ENCODE measurements around the gene NRN1. TPM values are rescaled to one million over a fixed set of nuclear protein-coding genes. Genes with fewer than 3 reads are reported as not detected.
"Not testable (repeated sequence)": the region's sequence is repeated elsewhere in the genome, so short reads cannot be mapped to it uniquely, and the experiment has no call there.

NRN1 gene
- polyA plus RNA-seq, 3 donors = 3.9 to 6.3 (median 5.1) TPM

DNA sequence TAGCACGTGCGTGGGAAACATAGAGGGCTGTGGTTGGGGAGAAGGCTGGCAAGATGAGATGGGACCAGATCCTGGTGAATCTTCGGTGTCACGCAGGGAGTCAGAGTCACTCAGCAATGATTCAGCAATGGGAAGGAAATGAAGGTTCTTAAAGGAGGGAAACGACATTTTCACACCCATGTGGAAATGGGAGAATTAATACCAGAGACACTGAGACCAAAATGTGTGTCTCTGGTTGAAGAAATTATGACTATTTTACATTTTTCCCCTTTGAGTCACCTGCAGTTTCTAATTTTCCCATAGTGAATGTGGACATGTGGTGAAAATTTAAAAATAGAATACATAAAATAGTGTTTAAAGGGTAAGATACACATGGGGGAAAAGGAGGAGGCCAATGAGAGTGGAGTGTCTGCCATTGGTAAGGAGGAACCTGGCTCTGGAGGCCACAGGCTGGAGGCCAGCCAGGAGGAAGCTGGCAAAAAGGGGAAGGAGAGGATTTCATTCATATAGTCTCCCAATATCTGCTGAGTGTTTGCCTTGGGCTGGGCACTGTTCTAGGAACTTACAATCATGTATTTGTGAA, 17.5 kb downstream of the NRN1 start:
- no peak for DNase-seq

DNA sequence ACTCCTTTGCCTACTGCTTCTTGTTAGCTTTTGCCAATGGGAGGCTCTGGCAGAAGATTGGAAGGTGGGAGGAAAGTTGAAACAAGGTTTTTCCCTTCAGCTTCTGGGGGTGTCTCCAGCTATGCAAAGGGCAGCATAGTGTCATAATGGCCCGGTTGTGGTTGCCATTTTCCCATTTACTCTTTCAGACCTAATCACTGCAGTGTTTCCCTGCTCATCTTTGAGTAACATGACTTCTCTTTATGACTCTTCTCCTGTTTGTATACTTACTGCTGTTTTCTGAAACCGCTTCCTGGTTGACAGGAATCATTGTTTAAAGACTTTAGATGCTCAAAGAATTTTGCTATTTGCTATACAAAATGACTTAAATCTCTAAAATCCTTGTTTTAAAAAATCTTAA, 19.9 kb downstream of the NRN1 start:
- DNase-seq = no peak

DNA sequence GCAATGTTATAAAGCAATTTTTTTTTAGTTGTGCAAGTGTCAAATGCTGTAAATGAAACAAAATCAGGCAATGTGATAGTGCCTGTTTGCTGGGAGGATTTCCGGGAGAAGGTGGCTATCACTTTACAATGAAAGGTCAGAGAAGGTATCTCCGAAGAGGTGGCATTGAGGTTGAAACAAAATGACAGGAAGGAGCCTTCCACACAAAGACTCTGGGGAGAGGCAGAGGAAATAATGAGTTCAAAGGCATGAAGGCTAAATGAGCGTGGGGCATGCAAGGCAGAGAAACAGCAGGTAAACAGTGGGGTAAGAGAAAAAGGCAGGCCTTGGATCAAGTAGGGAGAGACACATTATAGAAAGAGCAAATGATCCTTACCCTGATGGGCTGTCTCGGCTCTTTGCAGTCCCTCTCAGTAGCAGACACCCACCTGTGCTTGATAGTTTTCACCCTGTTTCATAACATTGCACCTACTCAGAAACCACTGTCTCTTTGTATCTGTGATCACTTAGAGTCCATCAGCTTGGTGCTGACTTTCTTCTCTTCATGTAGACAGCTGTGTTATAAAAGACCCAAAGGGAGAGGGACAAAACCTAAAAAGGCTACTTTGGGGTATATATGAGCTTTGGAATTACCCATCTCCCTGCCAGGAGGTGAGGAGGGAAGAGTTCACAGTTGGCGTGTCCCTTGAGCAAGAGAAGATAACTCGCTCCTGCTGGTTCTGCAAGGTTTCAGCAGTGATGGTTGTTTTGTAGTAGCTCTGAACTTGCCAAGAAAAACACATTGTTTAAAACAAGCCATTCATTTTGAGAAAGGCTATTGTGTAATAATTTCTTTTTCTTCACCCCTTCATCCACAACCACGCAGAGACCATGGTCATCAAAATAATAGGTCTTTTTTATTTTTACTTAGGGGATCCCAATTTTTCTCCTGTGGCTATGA, 22.3 kb downstream of the NRN1 start:
- DNase-seq = no peak

DNA sequence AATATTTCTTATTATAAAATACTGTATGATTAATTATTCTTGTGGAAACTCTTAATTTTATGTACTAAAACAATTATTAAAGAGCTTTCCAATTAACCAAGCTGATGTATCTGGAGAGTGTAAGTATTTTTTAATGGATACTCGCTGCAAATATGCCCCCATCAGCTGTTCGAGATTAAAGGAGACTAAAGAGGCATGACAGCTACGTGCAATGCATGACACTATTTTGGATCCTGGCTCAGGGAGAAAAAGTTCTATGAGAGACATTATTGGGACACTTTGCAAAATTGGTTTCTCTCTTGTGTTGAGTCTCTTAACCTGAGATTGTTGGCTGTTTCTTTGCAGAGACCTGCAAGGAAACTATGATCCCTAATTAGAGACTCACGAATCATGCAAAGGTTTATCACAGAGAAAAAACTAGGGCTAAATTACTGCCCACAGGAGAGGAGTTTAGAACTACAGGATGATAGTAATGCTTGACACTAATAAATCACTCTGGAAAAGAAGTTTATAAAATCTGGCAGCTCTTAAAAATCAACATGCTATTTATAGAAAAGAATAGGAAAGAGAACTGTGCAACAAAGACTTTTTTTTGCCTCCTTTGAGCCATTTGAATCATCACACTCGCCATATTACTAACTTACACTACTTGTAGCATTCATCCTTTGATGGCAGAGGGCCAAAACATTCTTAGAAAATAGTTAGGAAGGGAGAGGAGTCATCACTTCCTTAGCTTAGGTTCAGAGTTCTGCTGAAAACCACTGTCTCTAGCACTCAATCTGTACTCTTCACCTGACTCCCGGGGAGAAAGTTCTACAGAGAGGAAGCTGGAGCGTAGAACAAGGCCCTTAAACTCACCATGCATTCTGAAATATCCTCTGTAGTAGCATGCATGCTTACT, 25.3 kb downstream of the NRN1 start:
- no peak for DNase-seq

DNA sequence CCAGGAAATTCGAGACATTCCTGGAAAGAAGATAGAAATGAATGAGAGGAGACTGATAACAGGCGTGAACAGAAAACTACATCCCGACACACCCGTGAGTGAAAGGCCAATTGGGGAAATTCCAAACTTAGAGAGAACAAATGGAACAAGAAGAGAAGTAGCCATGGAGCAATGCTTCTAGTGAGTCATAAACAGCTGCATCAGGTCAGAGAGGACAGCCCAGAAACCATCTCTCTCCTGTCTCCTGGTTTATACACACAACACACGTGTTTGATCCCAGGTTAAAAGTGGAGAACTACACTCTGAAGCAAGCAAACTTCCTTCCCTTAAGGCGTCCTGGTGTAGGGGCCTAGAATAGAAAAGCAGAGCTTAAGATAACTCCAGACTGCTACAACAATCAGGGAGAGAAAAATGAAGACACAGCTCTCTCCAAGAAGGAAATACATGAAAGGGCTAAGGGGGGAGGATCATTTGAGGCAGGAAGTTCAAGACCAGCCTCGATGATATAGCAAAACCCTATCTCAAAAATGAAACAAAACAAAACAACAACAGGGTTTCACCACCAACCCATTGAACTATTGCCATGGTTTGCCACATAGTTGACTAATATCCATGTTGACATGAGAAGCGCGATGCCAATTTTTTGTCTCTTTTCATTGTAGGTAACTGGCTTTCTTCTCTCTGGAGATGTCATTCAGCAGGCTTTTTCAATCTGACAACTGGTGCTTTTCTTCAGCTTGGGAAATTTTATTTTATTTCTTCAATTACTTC, 26.9 kb downstream of the NRN1 start:
- DNase-seq = no peak

DNA sequence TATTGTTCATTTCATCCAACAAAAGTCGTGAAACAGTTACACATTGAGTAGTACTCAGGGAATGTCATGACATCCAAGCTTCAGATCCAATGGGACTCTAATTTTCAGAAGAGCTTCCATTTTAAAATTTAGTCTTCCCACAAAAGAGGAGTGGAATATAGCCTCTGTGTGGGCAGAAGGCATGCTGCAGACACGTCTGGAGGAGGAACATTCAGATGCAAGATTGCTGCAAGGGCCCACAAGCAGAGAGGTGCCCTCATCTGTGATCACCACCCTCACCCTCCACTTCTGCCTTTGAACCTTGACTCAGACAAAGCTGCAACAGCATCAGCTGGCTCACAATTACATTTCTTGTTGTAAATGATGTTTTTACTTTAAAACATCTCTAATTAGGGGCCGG, 29.9 kb downstream of the NRN1 start:
- DNase-seq = no peak

DNA sequence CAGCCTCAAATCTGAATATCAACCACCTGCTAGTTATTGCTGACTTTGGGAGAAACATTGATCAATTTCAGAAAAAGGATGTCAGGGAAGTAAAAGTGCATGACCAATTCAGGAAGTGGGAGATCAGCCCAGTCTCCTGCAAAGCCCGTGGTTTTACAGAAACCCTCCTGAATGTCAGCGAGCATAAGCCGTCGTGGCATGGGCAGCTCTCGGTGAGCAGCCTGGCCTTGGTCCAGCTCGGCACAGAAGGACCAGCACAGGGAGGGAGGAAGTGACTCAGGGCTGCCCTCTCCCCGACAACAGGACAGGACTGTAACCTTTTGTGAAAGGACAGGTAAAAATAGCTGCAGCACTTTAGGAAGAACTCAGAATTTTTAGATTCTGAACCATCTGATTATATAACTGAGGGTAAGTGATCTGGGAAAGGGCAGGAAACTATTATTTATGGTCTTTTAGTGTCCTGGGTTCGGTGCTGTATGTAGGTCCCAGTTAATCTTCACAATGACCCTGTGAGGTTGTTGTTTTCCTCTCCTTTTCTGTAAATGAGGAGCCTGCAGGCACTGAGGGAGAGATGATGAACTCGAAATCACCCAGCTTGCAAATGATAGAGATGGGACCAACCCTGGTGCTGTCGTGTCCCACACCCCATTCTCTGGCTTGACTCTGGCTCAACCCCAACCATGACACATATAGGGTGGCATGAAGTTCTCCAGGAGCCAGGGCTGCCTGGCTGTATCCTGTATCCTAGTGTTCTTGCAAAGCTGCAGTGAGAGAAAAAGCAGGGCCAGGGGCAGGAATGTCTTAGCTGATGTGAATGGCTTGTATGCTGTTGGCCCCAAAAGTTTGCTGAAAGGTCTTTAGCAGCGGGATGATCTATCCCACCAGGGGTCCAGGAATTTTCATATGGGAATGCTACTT, 37.6 kb downstream of the NRN1 start:
- DNase-seq = no peak

DNA sequence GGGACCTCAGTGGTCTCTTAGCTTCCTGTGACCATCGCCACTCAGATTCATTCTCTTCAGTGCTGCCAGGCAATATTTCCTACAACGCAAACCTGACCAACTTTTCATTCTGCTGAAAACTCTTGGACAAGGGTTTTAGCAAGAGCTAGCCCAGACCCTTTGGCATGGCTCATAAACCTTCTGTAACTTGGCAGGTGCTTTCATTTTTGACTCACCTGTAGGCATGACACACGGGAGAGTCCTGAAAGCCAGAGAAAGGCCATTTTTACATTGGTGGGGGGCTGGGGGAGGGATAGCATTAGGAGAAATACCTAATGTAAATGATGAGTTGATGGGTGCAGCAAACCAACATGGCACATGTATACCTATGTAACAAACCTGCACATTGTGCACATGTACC, 38.7 kb downstream of the NRN1 start:
- DNase-seq = not testable (repeated sequence)

DNA sequence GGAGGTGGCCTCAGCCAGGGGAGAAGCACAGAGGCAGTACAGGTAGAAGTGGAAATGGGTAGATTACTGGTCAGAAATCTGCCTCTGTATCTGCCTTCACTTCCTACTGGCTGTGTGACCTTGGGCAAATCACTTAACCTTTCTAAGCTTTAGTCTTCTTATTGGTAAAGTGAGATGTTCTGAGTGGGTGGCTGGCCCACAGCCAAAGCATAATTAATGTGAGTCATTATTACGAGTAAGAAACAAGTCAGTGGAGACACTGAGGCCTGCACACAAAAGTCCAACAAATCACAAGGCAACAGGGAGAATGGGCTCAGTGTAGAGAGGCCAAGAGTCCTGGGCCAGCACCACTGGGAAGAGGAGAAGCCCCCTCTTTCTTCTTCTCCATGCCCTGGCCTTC, 39.1 kb downstream of the NRN1 start:
- no peak for DNase-seq

DNA sequence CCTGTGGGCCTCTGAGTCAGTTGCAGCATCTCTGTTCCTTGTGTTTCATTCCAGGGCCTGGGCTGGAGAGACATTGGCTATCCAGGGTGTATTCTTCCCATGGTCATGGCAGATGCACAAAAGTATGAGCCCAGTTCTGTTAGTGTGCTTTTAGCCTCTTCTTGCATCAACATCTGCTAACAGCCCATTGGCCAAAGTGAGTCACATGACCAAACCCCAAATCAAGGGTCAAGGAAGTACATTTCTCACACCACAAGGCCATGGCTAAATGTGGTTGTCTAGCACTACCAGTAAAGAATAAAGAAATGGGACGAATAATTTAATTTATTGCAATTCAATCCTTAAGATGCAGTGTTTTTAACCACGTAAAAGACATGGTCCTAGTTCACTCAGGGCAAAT, 43.9 kb downstream of the NRN1 start:
- DNase-seq = no peak

DNA sequence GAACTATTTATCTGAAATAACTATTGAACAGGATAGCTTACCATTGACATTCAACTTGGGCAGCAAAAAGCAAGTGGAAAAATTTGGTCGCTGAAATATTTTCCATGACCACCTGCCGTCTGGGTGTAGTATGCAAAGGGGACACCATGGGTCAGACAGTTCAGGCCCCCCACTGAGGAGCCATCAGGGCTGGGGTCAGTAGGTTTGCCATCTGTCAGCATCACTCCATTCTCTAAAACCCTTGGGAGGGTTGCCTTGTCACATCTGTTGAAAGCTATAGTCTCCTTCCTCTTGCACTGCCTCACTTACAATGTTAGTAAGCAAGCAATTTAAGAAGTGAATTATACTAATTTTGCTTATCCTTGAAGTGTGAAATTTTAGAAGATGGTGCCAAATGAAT, 44.9 kb downstream of the NRN1 start:
- DNase-seq = no peak

DNA sequence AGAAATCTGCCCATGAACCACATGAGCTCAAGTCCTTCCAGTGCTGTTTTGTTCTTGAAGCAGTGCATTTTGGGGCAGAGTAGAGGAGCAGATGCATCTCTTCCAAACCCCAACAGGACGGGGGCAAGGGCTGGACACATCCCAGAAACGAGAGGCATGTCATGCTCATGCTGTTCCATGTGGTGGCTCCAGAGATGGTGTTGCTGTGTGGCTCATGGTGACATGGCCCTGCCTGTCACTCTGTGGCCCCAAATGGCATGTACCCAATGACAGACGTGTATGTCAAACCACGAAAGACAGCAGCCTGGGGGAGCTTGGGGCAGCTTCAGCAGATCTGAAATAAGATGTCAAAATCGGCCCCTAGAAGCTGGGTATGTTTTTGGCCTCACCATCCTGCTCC, 46.3 kb downstream of the NRN1 start:
- DNase-seq = no peak

DNA sequence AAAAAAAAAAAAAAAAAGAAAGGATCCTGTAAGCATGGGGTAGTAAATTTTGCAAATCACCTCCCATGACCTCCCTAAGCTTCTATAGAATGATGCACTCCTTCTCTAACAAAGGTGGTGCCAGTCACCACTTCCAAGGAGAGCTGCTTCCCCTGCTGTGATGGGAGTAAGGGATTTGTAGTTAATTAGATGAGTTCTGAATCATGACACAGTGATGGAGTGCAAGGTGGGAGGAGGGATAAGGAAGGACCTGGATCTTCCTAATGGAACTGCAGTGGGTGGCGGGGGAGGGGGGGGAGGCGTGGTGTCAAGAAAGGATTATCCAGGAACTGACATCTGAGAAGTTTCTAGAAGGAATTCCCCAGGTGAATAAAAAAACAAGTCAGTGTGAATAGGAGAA, 47.8 kb downstream of the NRN1 start:
- no peak for DNase-seq

DNA sequence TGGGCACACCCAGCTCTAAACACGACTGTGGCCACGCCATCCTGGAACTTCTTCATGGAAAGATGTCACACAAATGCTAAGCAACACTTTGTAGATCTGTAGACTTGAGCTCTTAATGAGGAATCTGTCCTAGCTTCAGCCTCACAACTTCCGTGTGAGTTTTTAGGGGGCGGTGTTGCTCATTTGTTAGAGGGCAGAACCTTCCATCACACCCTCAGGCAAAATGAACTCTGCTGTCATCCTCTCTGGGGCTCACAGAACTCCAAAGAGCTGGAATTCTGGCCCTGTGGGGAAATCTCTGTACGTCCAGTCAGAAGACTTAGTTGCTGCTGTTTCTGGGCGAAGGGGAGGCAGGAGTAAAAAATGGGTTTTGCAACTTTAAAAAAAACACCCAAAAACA, 49.8 kb downstream of the NRN1 start:
- DNase-seq = no peak

DNA sequence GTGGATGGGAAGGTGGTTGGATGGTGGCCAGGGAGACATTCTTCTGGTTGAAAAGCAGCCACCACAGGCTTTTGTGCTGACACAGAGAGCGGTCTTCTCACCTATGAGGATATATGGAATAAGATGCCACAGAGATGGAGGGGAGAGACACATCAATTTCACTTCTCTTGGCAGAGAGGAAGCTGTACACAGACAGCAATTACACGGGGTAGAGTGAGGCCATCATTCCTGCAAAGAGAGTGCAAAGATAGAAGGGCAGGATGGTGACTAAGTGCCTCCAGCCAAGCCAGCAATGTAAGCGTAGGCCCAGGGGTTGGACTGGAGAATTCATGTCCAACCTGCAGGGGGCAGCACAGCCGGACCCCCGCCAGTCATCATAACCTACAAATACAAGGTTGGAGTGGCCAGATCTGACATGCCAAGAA, 56.4 kb downstream of the NRN1 start:
- DNase-seq = no peak

All from renal pelvis (tissue), 4 donors.